ENCODE results near the gene MSI2.

GRCh38 chr17:57467226-57467625 is 210.9 kb downstream of the MSI2 start:
- TF ChIP-seq, protein P1, sequence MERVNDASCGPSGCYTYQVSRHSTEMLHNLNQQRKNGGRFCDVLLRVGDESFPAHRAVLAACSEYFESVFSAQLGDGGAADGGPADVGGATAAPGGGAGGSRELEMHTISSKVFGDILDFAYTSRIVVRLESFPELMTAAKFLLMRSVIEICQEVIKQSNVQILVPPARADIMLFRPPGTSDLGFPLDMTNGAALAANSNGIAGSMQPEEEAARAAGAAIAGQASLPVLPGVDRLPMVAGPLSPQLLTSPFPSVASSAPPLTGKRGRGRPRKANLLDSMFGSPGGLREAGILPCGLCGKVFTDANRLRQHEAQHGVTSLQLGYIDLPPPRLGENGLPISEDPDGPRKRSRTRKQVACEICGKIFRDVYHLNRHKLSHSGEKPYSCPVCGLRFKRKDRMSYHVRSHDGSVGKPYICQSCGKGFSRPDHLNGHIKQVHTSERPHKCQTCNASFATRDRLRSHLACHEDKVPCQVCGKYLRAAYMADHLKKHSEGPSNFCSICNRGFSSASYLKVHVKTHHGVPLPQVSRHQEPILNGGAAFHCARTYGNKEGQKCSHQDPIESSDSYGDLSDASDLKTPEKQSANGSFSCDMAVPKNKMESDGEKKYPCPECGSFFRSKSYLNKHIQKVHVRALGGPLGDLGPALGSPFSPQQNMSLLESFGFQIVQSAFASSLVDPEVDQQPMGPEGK (CRISPR knock-in tag; IDR thresholded peaks at IDR 0.05; ENCODE audit: borderline replicate concordance), result no peak
- TF ChIP-seq ZFP30 (CRISPR knock-in tag; IDR thresholded peaks at IDR 0.05) (no peak), TOX (CRISPR knock-in tag; IDR thresholded peaks at IDR 0.05; ENCODE audit: borderline replicate concordance) (no peak), CSDC2 (CRISPR knock-in tag; IDR thresholded peaks at IDR 0.05) (no peak), ZNF70 (CRISPR knock-in tag; IDR thresholded peaks at IDR 0.05) (no peak), TCF4 (CRISPR knock-in tag; IDR thresholded peaks at IDR 0.05; ENCODE audit: borderline replicate concordance) (no peak), ZC3H10 (CRISPR knock-in tag; IDR thresholded peaks at IDR 0.05) (no peak), ZFP3 (CRISPR knock-in tag; IDR thresholded peaks at IDR 0.05) (no peak), ZNF565 (CRISPR knock-in tag; conservative IDR thresholded peaks at IDR 0.05; ENCODE audit: low read depth) (no peak), OSR1 (CRISPR knock-in tag; IDR thresholded peaks at IDR 0.05) (no peak), ZNF8 (CRISPR knock-in tag; IDR thresholded peaks at IDR 0.05) (no peak), TSHZ2 (CRISPR knock-in tag; IDR thresholded peaks at IDR 0.05) (no peak), PPARA (CRISPR knock-in tag; IDR thresholded peaks at IDR 0.05; ENCODE audit: borderline replicate concordance) (no peak), SNAI2 (CRISPR knock-in tag; IDR thresholded peaks at IDR 0.05) (no peak)
